Measurements from ENCODE around the gene TTC12.

Gene TTC12, protein sequence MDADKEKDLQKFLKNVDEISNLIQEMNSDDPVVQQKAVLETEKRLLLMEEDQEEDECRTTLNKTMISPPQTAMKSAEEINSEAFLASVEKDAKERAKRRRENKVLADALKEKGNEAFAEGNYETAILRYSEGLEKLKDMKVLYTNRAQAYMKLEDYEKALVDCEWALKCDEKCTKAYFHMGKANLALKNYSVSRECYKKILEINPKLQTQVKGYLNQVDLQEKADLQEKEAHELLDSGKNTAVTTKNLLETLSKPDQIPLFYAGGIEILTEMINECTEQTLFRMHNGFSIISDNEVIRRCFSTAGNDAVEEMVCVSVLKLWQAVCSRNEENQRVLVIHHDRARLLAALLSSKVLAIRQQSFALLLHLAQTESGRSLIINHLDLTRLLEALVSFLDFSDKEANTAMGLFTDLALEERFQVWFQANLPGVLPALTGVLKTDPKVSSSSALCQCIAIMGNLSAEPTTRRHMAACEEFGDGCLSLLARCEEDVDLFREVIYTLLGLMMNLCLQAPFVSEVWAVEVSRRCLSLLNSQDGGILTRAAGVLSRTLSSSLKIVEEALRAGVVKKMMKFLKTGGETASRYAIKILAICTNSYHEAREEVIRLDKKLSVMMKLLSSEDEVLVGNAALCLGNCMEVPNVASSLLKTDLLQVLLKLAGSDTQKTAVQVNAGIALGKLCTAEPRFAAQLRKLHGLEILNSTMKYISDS

GRCh38 chr11:113314389-113315301 is at the start of gene TTC12:
TTC12 (plus strand) TSS chr11:113314583; CDS start chr11:113316258, 1,675 bp downstream.
- in situ Hi-C loops (cut with HindIII; ENCODE audit: low pct_ligation_motif_present, low pct_unique_long_range_greater_than_20kb, low sequenced_read_pairs) = no loop called here

DNA sequence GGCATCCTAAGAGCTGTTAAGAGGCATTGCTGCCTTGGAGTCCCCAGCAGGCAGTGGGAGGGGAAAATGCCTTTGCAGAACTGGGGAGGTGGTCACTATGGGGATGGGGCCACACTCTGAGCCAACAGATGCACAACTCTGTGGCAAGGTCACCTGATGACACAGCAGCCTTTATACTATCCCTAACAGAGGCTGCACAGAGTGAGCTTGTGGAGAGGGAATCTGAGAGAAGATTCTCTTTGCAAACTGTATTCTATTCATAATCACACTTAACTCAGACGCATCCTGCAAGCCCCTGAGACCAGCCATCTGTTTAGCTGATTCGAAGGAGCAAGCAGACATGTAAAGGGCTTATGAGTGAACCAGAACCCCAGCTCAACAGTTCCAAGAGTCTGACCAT is 49.0 kb upstream of the TTC12 start:
- DNase-seq = no peak
- in situ Hi-C loops (cut with HindIII; ENCODE audit: low pct_ligation_motif_present, low pct_unique_long_range_greater_than_20kb, low sequenced_read_pairs) = no loop called here

More at GRCh38 chr11:113314389-113315301, at the start of gene TTC12:
- DNase-seq = peak; percentile 85

GRCh38 chr11:113267493-113267892 is 46.9 kb upstream of the TTC12 start:
- in situ Hi-C loops (cut with HindIII; ENCODE audit: low pct_ligation_motif_present, low pct_unique_long_range_greater_than_20kb, low sequenced_read_pairs) = no loop called here
- DNase-seq = no peak

- no peak for DNase-seq
- in situ Hi-C loops (cut with HindIII; ENCODE audit: low pct_ligation_motif_present, low pct_unique_long_range_greater_than_20kb, low sequenced_read_pairs) = no loop called here
Observed at GRCh38 chr11:113269096-113269495, 45.3 kb upstream of the TTC12 start.

- in situ Hi-C loops (cut with HindIII; ENCODE audit: low pct_ligation_motif_present, low pct_unique_long_range_greater_than_20kb, low sequenced_read_pairs) = no loop called here
- DNase-seq = no peak
Observed at GRCh38 chr11:113269636-113270035, 44.7 kb upstream of the TTC12 start.

DNA sequence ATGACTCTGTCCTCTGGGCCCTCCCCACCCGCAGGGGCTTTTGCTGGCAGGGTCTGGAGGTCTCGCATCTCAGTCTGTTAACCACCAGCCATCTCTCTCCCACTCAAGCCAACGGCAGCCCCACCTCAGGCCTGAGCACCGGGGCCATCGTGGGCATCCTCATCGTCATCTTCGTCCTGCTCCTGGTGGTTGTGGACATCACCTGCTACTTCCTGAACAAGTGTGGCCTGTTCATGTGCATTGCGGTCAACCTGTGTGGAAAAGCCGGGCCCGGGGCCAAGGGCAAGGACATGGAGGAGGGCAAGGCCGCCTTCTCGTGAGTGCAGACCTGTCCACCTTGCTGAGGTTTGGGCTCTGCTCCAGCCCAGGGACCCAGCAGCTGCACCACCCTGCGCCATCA is 44.3 kb upstream of the TTC12 start:
- in situ Hi-C loops (cut with HindIII; ENCODE audit: low pct_ligation_motif_present, low pct_unique_long_range_greater_than_20kb, low sequenced_read_pairs) = no loop called here
- DNase-seq = no peak

DNA sequence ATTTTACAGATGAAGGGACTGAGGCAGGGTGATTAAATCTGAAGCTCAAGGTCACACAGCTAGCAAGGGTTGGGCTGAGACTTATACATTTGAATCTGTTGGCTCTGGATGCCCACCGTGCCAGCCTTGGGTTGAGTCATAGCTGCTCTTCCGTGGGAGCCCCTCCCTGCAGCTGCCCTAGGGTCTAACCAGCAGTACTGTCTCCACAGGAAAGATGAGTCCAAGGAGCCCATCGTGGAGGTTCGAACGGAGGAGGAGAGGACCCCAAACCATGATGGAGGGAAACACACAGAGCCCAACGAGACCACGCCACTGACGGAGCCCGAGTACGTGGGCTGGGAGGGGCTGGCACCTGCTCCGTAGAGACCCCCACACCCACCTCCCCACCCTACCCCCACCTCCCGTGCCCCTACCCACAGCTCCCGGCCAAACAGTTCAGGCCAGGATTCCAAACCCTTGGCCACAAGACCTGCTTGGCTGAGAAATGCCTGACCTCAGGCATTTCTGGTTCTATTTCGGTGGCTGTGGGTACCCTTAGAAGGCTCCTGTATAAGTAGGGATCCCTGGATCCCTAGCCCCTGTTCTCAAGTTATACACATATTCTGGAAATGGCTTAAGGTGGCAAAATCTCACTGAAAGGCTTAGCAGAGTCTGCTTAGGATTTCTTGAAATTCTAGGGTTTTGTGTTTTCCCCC is 42.7 kb upstream of the TTC12 start:
- no peak for DNase-seq
- in situ Hi-C loops (cut with HindIII; ENCODE audit: low pct_ligation_motif_present, low pct_unique_long_range_greater_than_20kb, low sequenced_read_pairs) = no loop called here

DNA sequence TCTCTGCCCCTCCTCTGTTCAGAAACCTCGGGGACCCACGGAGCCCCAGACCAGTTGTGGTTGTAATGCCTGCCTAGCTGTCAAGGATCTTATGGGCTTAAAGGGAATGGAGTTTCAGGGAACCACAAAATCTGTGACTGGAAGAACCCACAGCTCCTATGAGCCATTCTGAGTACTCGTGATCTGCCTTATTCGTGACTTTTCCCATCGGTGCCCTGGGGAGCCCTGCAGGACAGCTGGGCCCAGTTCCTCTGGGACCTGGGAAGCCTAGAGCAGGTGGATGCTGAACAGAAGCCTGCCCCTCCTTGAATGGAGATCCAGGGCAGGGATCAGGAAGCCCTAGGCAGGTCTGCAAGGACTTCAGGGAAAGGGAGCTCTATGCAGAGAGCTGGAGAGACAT is 42.1 kb upstream of the TTC12 start:
- in situ Hi-C loops (cut with HindIII; ENCODE audit: low pct_ligation_motif_present, low pct_unique_long_range_greater_than_20kb, low sequenced_read_pairs) = no loop called here
- no peak for DNase-seq

- no peak for DNase-seq
Observed at GRCh38 chr11:113272927-113273615, 41.3 kb upstream of the TTC12 start.

GRCh38 chr11:113273720-113274119 is 40.7 kb upstream of the TTC12 start:
- in situ Hi-C loops (cut with HindIII; ENCODE audit: low pct_ligation_motif_present, low pct_unique_long_range_greater_than_20kb, low sequenced_read_pairs) = no loop called here
- DNase-seq = no peak

More at GRCh38 chr11:113272927-113273615, 41.3 kb upstream of the TTC12 start:
- in situ Hi-C loops (cut with HindIII; ENCODE audit: low pct_ligation_motif_present, low pct_unique_long_range_greater_than_20kb, low sequenced_read_pairs) = no loop called here

DNA sequence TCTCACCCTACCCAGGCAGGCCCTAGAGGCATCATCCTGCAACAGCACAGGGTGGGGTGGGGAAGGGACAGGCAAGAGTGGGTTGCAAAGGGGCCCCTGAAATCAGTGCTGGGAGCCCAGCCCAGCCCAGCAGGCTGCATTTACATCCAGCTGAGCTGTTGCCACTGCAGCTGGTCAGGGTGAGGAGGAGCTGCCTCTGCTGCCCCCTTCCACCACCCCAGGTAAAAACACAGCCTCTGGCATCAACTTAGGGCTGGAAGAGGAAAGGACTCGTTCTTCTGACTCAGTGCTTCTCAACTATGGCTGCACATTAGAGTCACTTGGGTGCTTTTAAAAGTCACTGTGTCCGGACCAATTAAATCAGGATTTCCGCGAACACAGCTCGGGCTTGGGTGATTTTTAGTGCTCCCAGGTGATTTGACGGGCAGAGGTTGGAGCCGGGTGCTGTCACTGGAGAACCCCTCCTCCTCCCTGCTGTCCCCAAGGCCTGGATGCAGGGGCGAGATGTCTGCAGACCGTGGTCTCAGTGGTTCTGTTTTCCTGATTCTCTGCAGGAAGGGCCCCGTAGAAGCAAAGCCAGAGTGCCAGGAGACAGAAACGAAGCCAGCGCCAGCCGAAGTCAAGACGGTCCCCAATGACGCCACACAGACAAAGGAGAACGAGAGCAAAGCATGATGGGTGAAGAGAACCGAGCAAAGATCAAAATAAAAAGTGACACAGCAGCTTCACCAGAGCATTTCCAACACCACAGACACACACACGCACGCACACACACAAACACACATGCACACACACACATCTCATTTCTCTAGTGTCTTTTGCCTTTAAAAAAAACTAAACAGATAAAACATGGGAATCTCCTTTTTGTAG is 39.4 kb upstream of the TTC12 start:
- in situ Hi-C loops (cut with HindIII; ENCODE audit: low pct_ligation_motif_present, low pct_unique_long_range_greater_than_20kb, low sequenced_read_pairs) = no loop called here
- DNase-seq = no peak

DNA sequence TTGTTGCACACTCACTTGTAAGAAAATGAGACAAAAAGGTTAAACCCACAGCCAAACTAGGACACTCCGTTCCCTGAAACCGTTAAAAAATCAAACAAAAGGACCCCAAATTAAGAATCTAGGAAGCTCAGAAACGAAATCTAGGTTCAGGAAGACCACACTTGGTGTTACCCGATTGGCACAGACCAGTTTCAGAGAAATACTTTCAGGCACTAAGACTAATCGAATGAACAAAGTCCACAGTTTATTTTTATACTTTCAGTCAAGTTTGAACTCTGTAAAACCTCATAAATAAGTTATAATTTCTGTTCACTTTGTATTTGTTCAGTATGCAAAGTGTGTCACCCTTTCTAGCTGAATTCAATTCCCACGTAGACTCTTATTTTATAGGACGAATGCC is 38.8 kb upstream of the TTC12 start:
- in situ Hi-C loops (cut with HindIII; ENCODE audit: low pct_ligation_motif_present, low pct_unique_long_range_greater_than_20kb, low sequenced_read_pairs) = no loop called here
- DNase-seq = no peak

- no peak for DNase-seq
- in situ Hi-C loops (cut with HindIII; ENCODE audit: low pct_ligation_motif_present, low pct_unique_long_range_greater_than_20kb, low sequenced_read_pairs) = no loop called here
Observed at GRCh38 chr11:113276466-113276865, 37.9 kb upstream of the TTC12 start.

DNA sequence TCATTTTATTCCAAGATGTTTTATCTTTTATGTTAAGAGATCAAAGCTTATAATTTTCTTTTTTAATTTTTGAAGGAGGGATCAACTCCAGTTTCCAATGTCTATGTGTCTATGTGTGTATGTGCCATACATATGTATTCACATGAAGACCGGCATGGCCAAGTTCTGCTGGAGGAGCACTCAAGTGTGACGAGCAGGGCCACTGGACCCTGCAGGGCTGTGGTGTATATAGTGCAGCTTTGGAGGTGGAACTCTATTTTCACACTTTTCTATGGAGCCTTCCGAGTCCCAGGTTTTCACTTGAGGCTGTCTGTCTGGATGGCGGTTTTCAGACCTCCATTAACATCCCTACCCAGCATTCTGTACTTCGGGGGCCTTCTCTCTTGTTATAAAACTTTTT is 36.5 kb upstream of the TTC12 start:
- in situ Hi-C loops (cut with HindIII; ENCODE audit: low pct_ligation_motif_present, low pct_unique_long_range_greater_than_20kb, low sequenced_read_pairs) = no loop called here
- DNase-seq = no peak

- in situ Hi-C loops (cut with HindIII; ENCODE audit: low pct_ligation_motif_present, low pct_unique_long_range_greater_than_20kb, low sequenced_read_pairs) = no loop called here
- no peak for DNase-seq
Observed at GRCh38 chr11:113278481-113278880, 35.9 kb upstream of the TTC12 start.

DNA sequence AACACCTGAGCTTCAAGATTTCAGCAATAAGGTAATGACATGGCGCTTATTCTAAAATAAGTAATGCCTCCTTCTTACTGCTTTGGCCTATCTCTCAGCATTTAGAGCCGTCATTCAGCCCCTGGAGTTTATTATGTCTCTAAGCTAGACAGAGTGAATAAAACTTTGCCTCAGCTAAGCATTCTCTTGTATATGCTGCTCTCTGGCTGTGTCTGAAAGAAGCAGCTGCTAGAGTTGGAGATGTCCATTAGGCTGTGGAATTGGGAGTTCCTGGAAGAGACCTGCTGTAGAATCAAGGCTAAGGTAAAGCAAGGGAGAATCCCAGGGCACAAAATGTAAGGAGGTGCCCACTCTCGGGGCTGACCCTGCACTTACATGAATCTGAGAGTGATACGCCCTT is 35.5 kb upstream of the TTC12 start:
- DNase-seq = no peak
- in situ Hi-C loops (cut with HindIII; ENCODE audit: low pct_ligation_motif_present, low pct_unique_long_range_greater_than_20kb, low sequenced_read_pairs) = no loop called here

DNA sequence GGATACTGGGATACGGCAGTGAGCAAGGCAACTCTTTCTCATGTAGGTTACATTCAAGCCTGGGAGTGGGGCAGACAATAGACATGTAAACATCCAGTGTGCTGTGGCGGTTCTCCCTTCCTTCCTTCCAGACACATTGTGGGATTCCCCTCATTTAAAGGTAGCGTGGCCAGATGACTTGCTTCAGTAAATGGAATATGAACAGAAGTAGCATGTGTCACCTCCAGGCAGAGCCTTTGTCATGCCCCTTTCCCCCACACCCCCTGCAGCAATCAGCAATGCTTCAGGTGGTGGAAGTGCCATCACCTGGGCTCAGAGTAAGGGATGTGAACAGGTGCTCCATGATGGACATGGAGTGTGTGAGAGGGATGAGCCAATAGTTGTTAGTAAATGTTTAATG is 34.8 kb upstream of the TTC12 start:
- in situ Hi-C loops (cut with HindIII; ENCODE audit: low pct_ligation_motif_present, low pct_unique_long_range_greater_than_20kb, low sequenced_read_pairs) = no loop called here
- no peak for DNase-seq

Measured in ACHN (cell line).